ENCODE measurements around the gene MYOM1.
A peak's percentile ranks its signal among the peaks of the same experiment; 100 is the strongest.
"Not testable (repeated sequence)": the region's sequence is repeated elsewhere in the genome, so short reads cannot be mapped to it uniquely, and the experiment has no call there.

Gene MYOM1

GRCh38 chr18:3217948-3218647 lies 1.7 kb downstream of the MYOM1 start:
- peak in 1 of 2 experiments; percentile 15 for DNase-seq

DNA sequence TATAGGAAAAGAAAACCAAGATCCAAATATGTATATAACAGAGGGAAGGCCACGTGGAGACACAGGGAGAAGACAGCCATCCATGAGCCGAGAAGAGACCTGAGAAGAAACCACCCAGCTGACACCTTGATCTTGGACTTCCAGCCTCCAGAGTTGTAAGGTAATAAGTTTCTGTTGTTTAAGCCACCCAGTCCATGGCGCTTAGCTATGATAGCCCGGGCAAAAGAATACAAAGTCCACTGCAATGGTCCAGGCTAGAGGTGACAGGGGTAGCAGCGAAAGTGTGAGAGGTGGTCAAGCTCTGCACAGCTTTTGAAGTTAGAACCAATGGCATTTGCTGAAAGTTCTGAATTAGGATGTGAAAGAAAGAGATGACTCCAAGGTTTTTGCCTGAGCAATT lies 2.8 kb downstream of the MYOM1 start:
- no peak for DNase-seq

DNA sequence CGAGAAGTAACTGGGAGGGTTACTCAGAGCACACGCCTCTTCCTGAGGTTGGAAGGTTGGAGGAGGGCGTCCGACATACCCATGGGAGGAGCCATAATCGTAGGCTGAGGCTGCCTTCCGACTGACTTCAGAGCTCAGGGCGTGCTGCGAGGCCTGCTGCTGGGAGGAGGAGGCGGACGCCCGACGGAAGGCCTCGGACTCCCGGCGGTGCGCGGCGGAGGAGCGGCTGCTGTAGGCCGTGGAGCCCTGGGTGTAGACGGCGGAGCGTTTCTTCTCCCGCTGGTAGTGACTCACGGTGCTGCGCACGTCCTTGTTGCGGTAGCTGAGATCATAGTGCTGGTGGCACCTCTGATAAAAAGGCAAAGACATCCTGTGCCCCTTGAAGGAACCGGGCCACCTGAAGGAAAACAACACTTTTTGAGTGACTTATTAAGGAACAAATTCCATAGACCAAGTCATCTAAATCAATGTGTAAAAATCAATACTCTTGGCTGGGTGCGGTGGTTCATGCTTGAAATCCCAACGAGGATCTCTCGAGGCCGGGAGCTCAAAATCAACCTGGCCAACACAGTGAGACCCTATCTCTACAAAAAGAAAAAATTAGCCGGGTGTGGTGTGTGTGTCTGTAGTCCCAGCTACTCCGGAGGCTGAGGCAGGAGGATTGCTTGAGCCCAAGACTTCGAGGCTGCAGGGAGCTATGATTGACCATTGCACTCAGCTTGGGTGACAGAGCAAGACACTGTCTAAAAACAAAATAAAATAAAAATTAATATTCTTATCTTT lies 4.7 kb downstream of the MYOM1 start:
- DNase-seq = no peak

DNA sequence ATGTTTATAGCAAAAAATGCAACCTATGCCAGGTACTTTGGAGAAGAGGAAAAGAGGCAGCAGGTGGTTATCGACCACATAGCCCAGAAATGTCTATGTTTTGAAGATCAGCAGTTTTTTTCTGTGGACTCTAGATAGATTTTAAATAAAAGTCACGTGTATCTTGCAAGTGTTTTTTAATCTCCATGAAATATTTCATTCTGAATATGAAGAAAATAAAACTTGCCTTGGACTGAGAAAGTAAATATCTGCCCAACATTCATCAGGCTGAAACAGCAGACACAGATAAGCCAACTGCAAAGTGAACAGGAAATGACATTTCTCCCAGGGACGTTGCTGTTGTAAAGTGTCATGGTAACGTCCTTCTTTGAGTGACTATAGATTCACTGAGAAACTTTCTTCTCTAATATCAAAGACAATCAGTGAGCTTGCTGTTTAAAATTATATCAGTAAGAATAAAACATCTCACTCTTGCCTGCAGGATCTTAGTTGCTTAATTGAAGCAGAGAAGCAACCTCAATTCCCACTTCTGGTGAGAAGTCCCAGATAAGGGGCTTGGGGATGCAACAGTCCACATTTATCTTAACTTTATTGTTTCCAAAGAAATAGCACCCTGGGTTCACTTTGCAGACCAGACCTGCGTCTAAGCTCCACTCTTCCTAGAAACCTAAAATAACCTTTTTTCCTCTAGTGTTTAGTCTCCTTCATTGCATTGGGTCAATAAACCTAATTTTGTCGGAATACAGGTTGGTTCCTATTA lies 6.3 kb downstream of the MYOM1 start:
- no peak for DNase-seq

DNA sequence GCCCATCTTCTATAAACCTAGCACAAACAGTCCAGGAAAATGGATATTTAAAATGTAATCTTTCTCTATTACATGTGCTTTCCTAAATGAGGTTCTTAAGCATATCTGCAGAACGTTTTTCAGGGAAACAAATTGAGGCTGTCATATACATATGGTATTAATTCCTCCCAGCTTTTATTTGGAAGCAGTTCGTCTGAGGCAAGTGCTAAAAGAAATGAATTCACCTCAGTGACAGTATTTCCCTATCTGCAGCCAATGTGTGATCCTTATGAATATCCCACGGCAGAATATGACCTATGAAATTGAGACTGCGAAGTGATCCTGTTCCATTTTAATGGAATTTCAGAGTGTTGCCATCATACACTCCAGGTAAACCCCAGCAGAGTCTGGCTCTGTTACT lies 7.1 kb downstream of the MYOM1 start:
- DNase-seq = no peak

GRCh38 chr18:3211236-3211992 lies 8.4 kb downstream of the MYOM1 start:
- DNase-seq = no peak

DNA sequence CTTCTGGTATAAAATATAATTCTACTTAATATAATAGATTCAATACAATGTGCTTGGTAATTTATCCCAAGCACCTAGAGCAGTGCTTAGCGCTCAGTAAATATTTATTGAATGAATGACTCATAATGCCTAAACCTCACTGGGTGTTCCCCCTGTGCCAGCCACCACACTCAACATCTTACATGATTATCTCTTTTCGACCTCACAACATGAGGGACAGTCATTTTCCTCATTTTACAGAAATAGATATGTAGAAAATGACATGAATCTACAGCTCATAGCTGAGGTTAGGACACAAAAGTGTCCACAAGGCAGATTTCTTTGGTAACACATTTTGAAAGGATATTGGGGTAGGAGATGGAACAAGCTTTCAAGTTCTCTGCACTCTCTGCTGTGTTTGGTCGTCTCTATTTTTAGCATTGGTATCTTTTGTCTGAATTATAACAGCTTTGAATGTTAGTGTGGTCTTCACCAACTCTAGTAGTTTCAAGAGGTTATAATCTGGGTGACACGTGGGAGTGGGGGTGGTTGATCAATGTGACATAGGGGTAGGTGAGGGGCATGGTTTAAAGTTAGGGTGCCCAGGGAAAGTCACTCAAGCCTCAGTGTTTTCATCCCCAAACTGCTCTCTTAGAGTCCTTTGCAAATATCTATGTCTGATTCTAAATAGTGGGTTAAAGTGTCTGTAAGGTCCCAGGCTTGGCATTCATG lies 9.8 kb downstream of the MYOM1 start:
- no peak for DNase-seq

DNA sequence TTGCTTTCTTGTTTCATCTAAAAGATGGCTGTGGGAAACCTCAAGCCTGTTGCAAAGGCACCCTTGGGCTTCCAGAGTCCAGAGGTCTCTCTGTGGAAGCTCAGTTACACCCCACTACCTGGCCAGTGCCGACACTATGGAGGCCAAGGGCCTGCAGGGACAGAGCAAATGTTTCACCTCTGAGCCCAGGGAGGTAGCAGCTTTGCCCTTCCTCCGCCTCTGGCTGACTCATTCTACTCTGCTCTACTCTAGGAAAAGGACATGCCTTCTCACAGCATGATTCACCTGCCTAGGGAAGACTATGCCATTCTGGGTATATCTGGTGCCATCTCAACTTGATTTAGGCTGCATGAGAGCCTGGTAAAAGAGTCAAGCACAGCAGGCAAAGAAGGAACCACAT lies 12.2 kb downstream of the MYOM1 start:
- no peak for DNase-seq

GRCh38 chr18:3205239-3205638 lies 14.5 kb downstream of the MYOM1 start:
- DNase-seq = no peak

DNA sequence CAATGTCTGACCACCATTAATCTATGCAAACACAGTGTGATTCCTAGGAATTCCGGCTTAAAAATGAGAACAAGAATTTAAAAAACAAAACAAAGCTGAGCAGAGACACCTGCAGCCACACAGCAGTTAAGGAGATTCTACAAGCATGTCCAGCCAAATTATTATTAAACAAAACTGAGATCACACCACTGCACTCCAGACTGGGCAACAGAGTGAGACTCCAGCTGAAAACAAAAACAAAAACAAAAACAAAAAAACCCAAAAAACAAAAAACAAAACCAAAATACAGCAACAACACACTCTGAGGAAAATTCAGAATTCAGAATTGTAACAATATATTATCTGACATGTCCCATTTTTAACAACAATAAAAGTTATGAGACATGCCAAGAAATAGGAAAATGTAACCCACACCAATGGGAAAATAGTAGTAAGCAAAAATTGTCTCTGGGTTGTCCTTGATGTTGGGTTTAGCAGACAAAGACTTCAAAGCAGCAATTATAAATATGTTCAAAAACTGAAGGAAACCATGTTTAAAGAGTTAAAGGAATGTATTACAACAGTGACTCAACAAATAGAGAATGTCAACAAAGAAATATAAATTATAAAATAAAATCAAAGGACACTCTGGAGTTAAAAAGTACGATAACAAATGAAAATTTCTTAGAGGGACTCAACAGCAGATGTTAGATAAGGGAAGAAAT lies 19.7 kb downstream of the MYOM1 start:
- no peak for DNase-seq

DNA sequence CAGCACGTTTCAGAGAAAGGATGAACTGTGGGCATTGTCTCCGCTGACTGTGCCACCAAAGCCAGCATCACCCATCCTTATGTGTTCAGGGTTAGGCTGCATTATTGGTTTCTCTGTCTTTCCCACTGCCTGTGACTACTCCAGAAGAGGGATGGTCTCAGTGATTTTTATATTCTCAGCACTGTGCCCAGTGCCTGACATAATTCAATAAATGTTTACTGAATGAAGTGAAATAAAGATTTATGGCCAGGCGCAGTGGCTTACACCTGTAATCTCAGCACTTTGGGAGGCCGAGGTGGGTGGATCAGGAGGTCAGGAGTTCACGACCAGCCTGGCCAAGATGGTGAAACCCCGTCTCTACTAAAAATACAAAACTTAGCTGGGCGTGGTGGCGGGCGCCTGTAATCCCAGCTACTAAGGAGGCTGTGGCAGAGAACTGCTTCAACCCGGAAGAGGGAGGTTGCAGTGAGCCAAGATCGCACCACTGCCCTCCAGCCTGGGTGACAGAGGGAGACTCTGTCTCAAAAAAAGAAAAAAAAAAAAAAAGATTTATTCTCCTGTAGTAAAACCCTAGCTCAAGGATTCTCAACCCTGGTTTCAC lies 21.4 kb downstream of the MYOM1 start:
- not testable (repeated sequence) for DNase-seq

GRCh38 chr18:3194947-3195612 lies 24.7 kb downstream of the MYOM1 start:
- DNase-seq = no peak

GRCh38 chr18:3193331-3193730 lies 26.4 kb downstream of the MYOM1 start:
- no peak for DNase-seq

DNA sequence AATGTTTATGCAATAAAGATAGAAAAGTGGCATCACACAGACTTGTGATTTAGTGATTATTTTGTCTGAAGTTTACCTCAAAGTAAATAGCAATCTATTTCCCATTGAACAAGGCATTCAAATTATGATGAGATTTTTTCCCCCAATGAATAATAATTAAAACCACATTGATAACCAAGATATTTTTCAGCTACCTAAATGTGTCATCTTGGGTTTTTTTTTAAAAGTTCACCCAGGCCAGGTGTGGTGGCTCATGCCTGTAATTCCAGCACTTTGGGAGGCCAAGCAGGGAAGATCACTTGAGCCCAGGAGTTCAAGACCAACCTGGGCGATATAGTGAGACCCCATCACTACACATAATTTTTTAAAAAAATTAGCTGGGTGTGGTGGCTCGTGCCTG lies 27.0 kb downstream of the MYOM1 start:
- DNase-seq = no peak

DNA sequence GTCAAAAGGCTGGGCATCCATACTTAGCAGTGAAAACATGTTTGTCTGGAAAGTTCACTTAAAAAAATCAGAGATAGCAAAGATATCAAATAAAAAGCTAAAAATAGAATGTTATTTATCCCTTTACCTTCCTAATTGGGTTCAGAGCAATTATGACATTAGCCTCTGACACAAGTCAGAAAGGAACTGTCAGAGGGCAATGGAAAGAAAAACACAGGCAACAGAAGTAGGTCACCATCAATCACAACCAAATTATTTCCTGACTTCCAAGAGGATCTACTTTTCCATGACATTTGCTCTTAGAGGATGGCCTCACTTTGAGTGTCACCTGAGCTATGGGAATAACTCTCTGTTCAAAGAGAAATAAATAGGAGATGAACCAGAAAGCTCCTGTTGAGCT lies 27.5 kb downstream of the MYOM1 start:
- no peak for DNase-seq

- no peak for DNase-seq
Observed at GRCh38 chr18:3190610-3191009, 29.2 kb downstream of the MYOM1 start.

DNA sequence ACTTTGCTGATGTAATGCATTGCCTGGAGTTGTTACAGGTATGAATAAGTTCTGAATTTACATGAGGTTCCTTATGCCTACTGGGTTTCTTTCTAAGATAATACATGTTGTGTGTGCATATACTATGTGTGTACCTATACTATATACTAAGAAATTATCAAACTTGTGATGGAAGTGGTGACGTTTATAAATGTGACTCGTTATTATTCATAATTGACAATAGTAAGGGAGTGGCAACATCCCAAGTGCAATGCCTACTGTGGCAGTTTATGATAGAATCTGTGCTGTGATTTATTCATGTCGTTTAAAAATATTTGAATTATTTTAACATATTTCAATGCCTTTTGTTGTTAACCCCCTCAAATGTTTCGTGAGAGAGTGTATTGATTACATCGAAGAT lies 29.9 kb downstream of the MYOM1 start:
- no peak for DNase-seq

DNA sequence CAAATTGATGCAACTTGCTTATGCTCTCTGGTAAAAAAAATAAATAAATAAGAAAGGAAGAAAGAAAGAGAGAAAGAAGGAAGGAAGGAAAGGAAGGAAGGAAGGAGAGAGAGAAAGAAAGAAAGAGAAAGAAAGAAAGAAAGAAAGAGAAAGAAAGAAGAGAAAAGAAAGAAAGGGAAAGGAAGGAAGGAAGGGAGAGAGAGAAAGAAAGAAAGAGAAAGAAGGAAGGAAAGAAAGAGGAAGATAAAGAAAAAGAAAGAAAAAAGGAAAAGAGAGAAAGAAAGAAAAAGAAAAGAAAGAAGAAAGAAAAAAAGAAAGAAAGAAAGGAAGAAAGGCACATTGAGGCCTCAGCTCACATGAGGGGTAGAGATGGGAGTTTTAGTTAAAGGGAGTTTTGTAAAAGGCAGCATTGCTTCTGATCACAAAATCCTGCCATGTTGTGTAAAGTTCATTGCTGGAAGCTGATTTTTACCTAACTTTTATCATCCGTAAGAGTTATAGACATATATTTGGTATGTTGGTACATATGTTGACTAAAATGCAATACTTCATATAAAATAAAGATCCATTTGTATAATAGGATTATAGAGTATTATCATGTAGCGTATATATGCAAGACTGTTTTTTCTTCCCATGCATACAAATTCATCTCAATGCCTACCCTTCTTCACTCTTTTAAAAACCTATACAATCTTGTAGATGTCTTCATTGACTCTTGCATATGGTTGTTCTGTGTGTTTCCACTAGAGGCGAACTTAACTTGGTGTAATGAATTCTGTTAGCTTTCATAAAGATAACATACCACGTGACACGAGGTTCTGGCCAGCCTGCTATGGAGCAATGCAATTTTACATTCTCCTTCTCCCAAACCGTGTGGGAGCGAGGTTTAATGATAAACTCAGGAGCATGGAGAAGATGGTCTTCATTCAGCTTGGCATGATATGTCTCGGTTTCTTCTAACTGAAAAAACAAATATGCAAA lies 32.8 kb downstream of the MYOM1 start:
- peak in 1 of 2 experiments; percentile 1 for DNase-seq

DNA sequence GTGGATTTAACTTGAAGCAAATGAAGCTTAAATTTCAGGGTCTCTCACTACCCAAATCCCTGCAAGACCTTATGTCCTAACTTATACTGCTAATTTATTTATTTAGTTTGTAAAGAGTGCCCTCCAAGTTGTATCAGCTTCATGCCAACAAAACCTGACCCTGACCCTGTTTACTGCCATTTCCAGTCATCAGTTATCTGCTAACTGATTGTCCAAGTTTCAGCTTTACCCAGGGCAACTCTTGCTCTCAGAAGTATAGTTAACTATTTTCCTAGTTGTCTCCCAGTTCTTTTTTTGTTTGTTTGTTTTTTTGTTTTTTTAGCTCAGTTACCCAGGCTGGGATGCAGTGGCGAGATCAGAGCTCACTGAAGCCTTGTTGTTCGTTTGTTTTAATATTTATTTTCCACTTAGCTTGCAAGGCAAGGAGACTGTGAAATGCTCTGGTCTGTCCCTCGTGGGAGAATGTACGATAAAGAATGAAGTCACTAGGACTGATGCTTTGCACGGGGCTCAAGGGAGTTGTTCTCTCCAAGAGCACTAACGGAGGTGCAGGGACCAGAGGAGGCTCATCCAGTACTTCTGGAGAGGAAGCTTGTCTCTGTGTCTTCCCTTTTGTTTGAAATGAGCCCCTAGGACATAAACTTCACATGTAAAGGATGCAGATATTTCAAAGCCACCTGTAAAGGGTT lies 35.3 kb downstream of the MYOM1 start:
- no peak for DNase-seq

Measured in NCI-H526 (cell line).